Measurements from ENCODE around the gene BSG. TPM values are rescaled to one million over a fixed set of nuclear protein-coding genes. Genes with fewer than 3 reads are reported as not detected.

The BSG gene
- total and polyA plus RNA-seq, 9 of the 15 experiments (the other 6 are each of a cell fraction or from before 2014, with no cell fraction given): 4.6 to 495 (median 187) TPM

GRCh38 chr19:571566-571974 lies 826 bp upstream of the BSG start (continued):
- peak; percentile 8 for TF ChIP-seq PRDM10 (IDR thresholded peaks at IDR 0.05; ENCODE audit: partially characterized antibody)

DNA sequence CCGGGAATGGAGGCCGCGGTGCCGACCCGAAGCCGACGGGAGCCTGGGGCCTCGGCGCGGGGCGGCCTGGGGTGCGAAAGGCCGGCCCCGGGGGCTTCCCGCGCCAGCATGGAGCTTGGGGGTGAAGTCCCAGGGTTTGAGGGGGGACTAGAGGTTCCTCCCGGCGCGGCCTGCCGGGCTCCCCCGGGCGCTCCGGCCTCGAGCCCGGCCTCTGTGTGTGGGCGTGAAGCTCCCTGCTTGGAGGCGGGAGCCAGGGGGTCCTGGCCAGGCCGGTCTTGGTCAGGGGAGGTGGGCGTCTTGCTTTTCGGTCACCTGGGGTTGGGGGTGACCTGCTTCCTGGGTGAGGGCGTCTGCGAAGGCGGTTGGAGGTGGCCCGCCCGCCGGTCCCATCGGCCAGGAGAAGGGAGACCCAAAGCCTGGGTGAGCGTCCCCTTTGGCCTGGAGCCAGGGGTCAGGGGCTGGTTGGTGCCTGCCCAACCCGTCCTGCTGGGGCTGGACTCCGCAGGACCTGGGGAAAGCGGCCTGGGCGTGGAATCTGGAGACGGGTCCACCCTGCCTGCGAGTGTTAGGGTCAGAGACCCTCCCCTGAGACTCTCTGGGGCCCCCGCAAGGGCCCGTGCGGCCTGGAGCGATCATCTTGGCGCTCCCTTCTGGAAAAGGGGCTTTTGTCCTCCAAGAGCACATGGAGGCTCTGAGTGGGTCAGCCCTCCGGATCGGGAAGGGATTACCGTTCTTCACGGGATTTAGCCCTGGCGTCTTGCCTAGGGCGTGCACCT lies 535 bp downstream of the BSG start:
- H3K9ac ChIP-seq (ENCODE audit: insufficient read depth in 1 of 2, low read depth in 2 of 2, low read length in 2 of 2): peak overlapping the region; percentile 89 to 96
- BruUV-seq (replicated peaks): TSS peak; percentile 72
- ChIA-PET POLR2A (interaction anchor here (0.6 to 2.2 kb wide), 4 partner anchors 11 to 202 kb away, joined by 3 to 13 read pairs (median 7); no protein-coding TSS in a partner anchor), CTCF (ENCODE audit: low intra/inter-chr PET ratio) (interaction anchor here (0.5 kb wide), 1 partner anchor 409 kb away, joined by 4 read pairs; no protein-coding TSS in a partner anchor)
- peaks cover 46% of the 10 kb centered on the region for H4K20me1 ChIP-seq (replicated peaks; ENCODE audit: control insufficient read depth, insufficient read depth, low read length)
- FAIRE-seq (no peak), DNase-seq (ENCODE audit: extremely low read depth in 1 of 4, low spot score in 3 of 4) (peak; percentile 27 to 70 (median 64)), ATAC-seq (peak; percentile 13)
- H2AFZ ChIP-seq (ENCODE audit: low read depth, low read length): no peak overlapping the region
- peaks cover 59% of the 10 kb centered on the region for H3K79me2 ChIP-seq (ENCODE audit: control insufficient read depth, insufficient read depth, low read length)
- peaks cover 8% of the 10 kb centered on the region for H3K9me3 ChIP-seq (replicated peaks; ENCODE audit: control insufficient read depth, insufficient read depth, low read depth, low read length)
- no peaks in the 10 kb centered on the region for H3K27me3 ChIP-seq (ENCODE audit: control insufficient read depth in 2 of 2, insufficient read depth in 2 of 2, low read length in 2 of 2)
- in situ Hi-C loops (cut with MboI) (no loop called here), intact Hi-C loops (cut with micrococcal nuclease) (no loop called here)
- under 1% methylated on average over 41 of the region's 55 CpGs for WGBS (ENCODE audit: insufficient coverage, low coverage, missing lambda C conversion rate)
- H3K9me1 ChIP-seq (ENCODE audit: control insufficient read depth, insufficient read depth, low read length): peaks cover 15% of the 10 kb centered on the region
- H3K4me1 ChIP-seq (replicated peaks in 1 of 2; ENCODE audit: control insufficient read depth in 2 of 2, insufficient read depth in 2 of 2, low read length in 2 of 2): peaks cover 28 to 70% of the 10 kb centered on the region in 2 experiments
- H3K4me2 ChIP-seq (ENCODE audit: insufficient read depth, low read length): peak overlapping the region; percentile 92
- peak overlapping the region; percentile 94 for H3K27ac ChIP-seq (ENCODE audit: extremely low read depth, low read depth, low read length)
- H3K36me3 ChIP-seq (ENCODE audit: control insufficient read depth, insufficient read depth, low read length): peaks cover 27% of the 10 kb centered on the region; the same call in 2 of the 3 replicates
- H3K4me3 ChIP-seq: peak overlapping the region; percentile 99
- TF ChIP-seq POLR2G (IDR thresholded peaks at IDR 0.05; ENCODE audit: low read depth, low read length): no peak; the same call in 1 of the 2 replicates
- TF ChIP-seq SMAD4 (CRISPR knock-in tag; conservative IDR thresholded peaks at IDR 0.05): no peak
- TF ChIP-seq ZNF707 (CRISPR knock-in tag; conservative IDR thresholded peaks at IDR 0.05): no peak
- TF ChIP-seq CBFA2T3 (IDR thresholded peaks at IDR 0.05): no peak
- TF ChIP-seq, protein P1, sequence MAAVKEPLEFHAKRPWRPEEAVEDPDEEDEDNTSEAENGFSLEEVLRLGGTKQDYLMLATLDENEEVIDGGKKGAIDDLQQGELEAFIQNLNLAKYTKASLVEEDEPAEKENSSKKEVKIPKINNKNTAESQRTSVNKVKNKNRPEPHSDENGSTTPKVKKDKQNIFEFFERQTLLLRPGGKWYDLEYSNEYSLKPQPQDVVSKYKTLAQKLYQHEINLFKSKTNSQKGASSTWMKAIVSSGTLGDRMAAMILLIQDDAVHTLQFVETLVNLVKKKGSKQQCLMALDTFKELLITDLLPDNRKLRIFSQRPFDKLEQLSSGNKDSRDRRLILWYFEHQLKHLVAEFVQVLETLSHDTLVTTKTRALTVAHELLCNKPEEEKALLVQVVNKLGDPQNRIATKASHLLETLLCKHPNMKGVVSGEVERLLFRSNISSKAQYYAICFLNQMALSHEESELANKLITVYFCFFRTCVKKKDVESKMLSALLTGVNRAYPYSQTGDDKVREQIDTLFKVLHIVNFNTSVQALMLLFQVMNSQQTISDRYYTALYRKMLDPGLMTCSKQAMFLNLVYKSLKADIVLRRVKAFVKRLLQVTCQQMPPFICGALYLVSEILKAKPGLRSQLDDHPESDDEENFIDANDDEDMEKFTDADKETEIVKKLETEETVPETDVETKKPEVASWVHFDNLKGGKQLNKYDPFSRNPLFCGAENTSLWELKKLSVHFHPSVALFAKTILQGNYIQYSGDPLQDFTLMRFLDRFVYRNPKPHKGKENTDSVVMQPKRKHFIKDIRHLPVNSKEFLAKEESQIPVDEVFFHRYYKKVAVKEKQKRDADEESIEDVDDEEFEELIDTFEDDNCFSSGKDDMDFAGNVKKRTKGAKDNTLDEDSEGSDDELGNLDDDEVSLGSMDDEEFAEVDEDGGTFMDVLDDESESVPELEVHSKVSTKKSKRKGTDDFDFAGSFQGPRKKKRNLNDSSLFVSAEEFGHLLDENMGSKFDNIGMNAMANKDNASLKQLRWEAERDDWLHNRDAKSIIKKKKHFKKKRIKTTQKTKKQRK (IDR thresholded peaks at IDR 0.05; ENCODE audit: borderline replicate concordance, low read depth, low read length): no peak
- TF ChIP-seq ZBTB7A (IDR thresholded peaks at IDR 0.05; ENCODE audit: borderline replicate concordance, control insufficient read depth, low read depth, low read length): peak; percentile 85
- no peak; the same call in 1 of the 2 replicates for TF ChIP-seq FOXP1 (CRISPR knock-in tag; IDR thresholded peaks at IDR 0.05)
- TF ChIP-seq ZNF695 (CRISPR knock-in tag; IDR thresholded peaks at IDR 0.05): no peak
- TF ChIP-seq TARDBP (IDR thresholded peaks at IDR 0.05): no peak
- no peak for TF ChIP-seq ZNF24 (IDR thresholded peaks at IDR 0.05)
- no peak for TF ChIP-seq HNRNPLL (IDR thresholded peaks at IDR 0.05; ENCODE audit: low read depth, low read length, poor library complexity, severe bottlenecking)
- TF ChIP-seq BDP1 (IDR thresholded peaks at IDR 0.05; ENCODE audit: insufficient read depth, insufficient read length): no peak
